Measurements from ENCODE around the gene TMEM59L. TPM values are rescaled to one million over a fixed set of nuclear protein-coding genes. Genes with fewer than 3 reads are reported as not detected.

TMEM59L gene
- total and polyA plus RNA-seq, 2 of the 13 experiments (the other 11 are each of a cell fraction or from before 2014, with no cell fraction given): 0.97 to 5.5 TPM

DNA sequence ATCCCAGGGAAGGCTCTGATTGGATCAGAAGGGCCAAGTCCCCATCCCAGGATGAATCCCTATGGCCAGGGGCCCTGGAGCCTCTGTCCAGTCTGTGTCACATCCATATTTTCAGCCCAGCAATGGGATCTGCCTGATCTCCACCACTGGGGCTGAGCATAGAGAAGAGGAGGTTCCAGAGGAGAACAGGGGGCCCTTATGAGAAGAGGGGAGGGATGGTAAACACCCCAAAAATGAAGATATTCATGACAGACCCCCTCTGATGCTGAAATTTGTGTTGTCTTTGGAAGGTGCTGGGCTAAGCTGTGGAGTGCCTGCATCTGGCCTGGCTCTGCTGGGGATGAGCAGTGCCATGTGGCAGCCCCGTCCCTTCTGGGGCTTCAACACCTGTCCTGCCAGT is 38.6 kb downstream of the TMEM59L start:
- Histone ChIP-seq H2AFZ (ENCODE audit: low read length) (no peak overlapping the region), H3K27me3 (ENCODE audit: control insufficient read depth in 1 of 2, insufficient read depth in 2 of 2, low read length in 2 of 2) (no peaks in the 10 kb centered on the region), H3K9ac (ENCODE audit: insufficient read depth, low read depth, low read length) (no peak overlapping the region), H3K9me3 (ENCODE audit: low read length) (no peaks in the 10 kb centered on the region), H4K20me1 (ENCODE audit: insufficient read depth, low read length) (0 out of 2 replicates have a peak, but pooled peaks cover under 1% of the 10 kb centered on the region), H3K27ac (ENCODE audit: extremely low read length, insufficient read depth, low read length) (no peak overlapping the region), H3K79me2 (ENCODE audit: insufficient read depth, low read length) (no peaks in the 10 kb centered on the region), H3K4me2 (ENCODE audit: low read depth, low read length) (no peak overlapping the region), H3K4me1 (ENCODE audit: insufficient read depth, low read length) (no peaks in the 10 kb centered on the region), H3K4me3 (replicated peaks in 1 of 3; ENCODE audit: insufficient read depth in 1 of 3, low read depth in 2 of 3, low read length in 3 of 3) (no peak overlapping the region), H3K36me3 (replicated peaks in 1 of 2; ENCODE audit: control insufficient read depth in 1 of 2, insufficient read depth in 2 of 2, low read length in 2 of 2) (no peaks in the 10 kb centered on the region; a peak in 1 of 5 replicates)
- TF ChIP-seq, protein P1, sequence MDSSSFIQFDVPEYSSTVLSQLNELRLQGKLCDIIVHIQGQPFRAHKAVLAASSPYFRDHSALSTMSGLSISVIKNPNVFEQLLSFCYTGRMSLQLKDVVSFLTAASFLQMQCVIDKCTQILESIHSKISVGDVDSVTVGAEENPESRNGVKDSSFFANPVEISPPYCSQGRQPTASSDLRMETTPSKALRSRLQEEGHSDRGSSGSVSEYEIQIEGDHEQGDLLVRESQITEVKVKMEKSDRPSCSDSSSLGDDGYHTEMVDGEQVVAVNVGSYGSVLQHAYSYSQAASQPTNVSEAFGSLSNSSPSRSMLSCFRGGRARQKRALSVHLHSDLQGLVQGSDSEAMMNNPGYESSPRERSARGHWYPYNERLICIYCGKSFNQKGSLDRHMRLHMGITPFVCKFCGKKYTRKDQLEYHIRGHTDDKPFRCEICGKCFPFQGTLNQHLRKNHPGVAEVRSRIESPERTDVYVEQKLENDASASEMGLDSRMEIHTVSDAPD (CRISPR knock-in tag; IDR thresholded peaks at IDR 0.05): no peak
- TF ChIP-seq PAWR (CRISPR knock-in tag; IDR thresholded peaks at IDR 0.05; ENCODE audit: borderline replicate concordance): no peak
- TF ChIP-seq ZNF547 (CRISPR knock-in tag; IDR thresholded peaks at IDR 0.05): no peak
- no peak for TF ChIP-seq MTA3 (CRISPR knock-in tag; IDR thresholded peaks at IDR 0.05)
- TF ChIP-seq MED1 (CRISPR knock-in tag; IDR thresholded peaks at IDR 0.05): no peak
- no peak for TF ChIP-seq MXD4 (CRISPR knock-in tag; IDR thresholded peaks at IDR 0.05)
- no peak for TF ChIP-seq ZNF296 (CRISPR knock-in tag; conservative IDR thresholded peaks at IDR 0.05)
- TF ChIP-seq, protein P2, sequence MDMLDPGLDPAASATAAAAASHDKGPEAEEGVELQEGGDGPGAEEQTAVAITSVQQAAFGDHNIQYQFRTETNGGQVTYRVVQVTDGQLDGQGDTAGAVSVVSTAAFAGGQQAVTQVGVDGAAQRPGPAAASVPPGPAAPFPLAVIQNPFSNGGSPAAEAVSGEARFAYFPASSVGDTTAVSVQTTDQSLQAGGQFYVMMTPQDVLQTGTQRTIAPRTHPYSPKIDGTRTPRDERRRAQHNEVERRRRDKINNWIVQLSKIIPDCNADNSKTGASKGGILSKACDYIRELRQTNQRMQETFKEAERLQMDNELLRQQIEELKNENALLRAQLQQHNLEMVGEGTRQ (IDR thresholded peaks at IDR 0.05; ENCODE audit: low read depth, low read length): no peak
- TF ChIP-seq, protein P2 (CRISPR knock-in tag; IDR thresholded peaks at IDR 0.05; ENCODE audit: borderline replicate concordance): no peak
- TF ChIP-seq ADNP (CRISPR knock-in tag; IDR thresholded peaks at IDR 0.05): no peak
- TF ChIP-seq RBM22 (optimal IDR thresholded peaks at IDR 0.05; ENCODE audit: low read length): no peak
- no peak for TF ChIP-seq ZNF790 (CRISPR knock-in tag; IDR thresholded peaks at IDR 0.05; ENCODE audit: borderline replicate concordance)
- TF ChIP-seq ZNF331 (CRISPR knock-in tag; IDR thresholded peaks at IDR 0.05): no peak
- TF ChIP-seq MAFG (CRISPR knock-in tag; IDR thresholded peaks at IDR 0.05): no peak
- no peak for TF ChIP-seq SMARCE1 (IDR thresholded peaks at IDR 0.05; ENCODE audit: borderline replicate concordance)
- TF ChIP-seq RFXAP (CRISPR knock-in tag; IDR thresholded peaks at IDR 0.05; ENCODE audit: borderline replicate concordance): no peak
- TF ChIP-seq ZNF235 (CRISPR knock-in tag; IDR thresholded peaks at IDR 0.05; ENCODE audit: borderline replicate concordance): no peak
- TF ChIP-seq, protein P3, sequence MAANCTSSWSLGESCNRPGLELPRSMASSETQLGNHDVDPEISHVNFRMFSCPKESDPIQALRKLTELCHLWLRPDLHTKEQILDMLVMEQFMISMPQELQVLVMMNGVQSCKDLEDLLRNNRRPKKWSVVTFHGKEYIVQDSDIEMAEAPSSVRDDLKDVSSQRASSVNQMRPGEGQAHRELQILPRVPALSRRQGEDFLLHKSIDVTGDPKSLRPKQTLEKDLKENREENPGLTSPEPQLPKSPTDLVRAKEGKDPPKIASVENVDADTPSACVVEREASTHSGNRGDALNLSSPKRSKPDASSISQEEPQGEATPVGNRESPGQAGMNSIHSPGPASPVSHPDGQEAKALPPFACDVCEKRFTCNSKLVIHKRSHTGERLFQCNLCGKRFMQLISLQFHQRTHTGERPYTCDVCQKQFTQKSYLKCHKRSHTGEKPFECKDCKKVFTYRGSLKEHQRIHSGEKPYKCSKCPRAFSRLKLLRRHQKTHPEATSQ (CRISPR knock-in tag; IDR thresholded peaks at IDR 0.05; ENCODE audit: borderline replicate concordance): no peak
- TF ChIP-seq ELF1 (CRISPR knock-in tag; IDR thresholded peaks at IDR 0.05): no peak
- no peak for FAIRE-seq
- no peak for ATAC-seq
- no peak for DNase-seq (ENCODE audit: low spot score)
- BruUV-seq (replicated peaks): no TSS peak
- ChIA-PET CTCF (ENCODE audit: low intra/inter-chr PET ratio, low total read pairs) (no interaction called here), POLR2A (no interaction called here)
- intact Hi-C loops (cut with micrococcal nuclease; ENCODE audit: unreplicated experiment): no loop called here
- in situ Hi-C loops (cut with HindIII; ENCODE audit: extremely low pct_ligation_motif_present, low pct_unique_long_range_greater_than_20kb): no loop called here
- no CpG with 5 or more reads among the region's 1 CpG for WGBS (ENCODE audit: low lambda C conversion rate)
